HL-60 (cell line): ENCODE measurements around the gene ALDH3B1.

Experiments used
- DNase-seq, 2 experiments: peaks; one replicate each; pipeline ENCODE4 v3.0.0-alpha.2; 2010 to 2020; ENCODE audit warnings: low read depth in 1 of 2, low spot score in 1 of 2
- H3K27ac ChIP-seq: fragments of 250-450 bp; sonication (Bioruptor Pico); replicated peaks from 2 replicates; pipeline ENCODE4 v1.5.1; 2020; ENCODE audit warnings: mild to moderate bottlenecking, moderate library complexity
- H3K27me3 ChIP-seq: fragments of 250-450 bp; sonication (Bioruptor Pico); 2 replicates; pipeline ENCODE4 v1.5.1; 2021; ENCODE audit warnings: mild to moderate bottlenecking, moderate library complexity; ENCODE audit not compliant: insufficient read depth, poor library complexity, severe bottlenecking
- H3K4me3 ChIP-seq: replicated peaks from 2 replicates; pipeline ENCODE4 v1.5.1; 2011; ENCODE audit warnings: mild to moderate bottlenecking, control low read depth, low read length; ENCODE audit not compliant: insufficient read depth
- GABPA ChIP-seq: IDR thresholded peaks from 2 replicates; pipeline ENCODE4 v1.6.1; 2012; ENCODE audit warnings: low read depth
- POLR2AphosphoS5 ChIP-seq: IDR thresholded peaks from 2 replicates; pipeline ENCODE4 v1.6.1; 2012; ENCODE audit warnings: low read depth
- SPI1 ChIP-seq: IDR thresholded peaks from 2 replicates; pipeline ENCODE4 v1.6.1; 2012; ENCODE audit warnings: low read depth, mild to moderate bottlenecking, borderline replicate concordance
- TF ChIP-seq, protein P1 (sequence below): IDR thresholded peaks from one replicate; pipeline ENCODE4 v1.5.1; 2011; ENCODE audit warnings: low read length, control low read depth, inconsistent platforms; ENCODE audit not compliant: insufficient read depth
- TF ChIP-seq, protein P2 (sequence below): IDR thresholded peaks from 2 replicates; pipeline ENCODE4 v1.6.1; 2012; ENCODE audit warnings: low read depth; ENCODE audit not compliant: insufficient replicate concordance

The ALDH3B1 gene

DNA sequence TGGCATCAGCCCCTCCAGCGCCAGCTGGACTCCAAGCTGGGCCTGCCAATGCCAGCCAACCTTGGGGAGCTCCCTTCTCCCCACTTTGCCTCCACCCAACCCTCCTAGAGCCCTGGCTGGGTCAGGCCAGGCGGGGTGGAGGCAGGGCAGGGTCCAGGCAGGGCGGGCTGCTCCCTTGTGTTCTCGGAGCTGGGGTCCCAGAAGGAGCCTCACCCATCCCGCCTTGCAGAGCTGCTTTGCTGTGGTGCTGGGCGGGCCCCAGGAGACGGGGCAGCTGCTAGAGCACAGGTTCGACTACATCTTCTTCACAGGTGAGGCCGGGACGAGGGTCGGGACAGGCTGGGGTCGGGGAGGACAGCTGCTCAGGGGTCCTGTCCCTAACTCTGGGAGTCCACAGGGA lies 9.4 kb downstream of the ALDH3B1 start:
- TF ChIP-seq, protein P1, sequence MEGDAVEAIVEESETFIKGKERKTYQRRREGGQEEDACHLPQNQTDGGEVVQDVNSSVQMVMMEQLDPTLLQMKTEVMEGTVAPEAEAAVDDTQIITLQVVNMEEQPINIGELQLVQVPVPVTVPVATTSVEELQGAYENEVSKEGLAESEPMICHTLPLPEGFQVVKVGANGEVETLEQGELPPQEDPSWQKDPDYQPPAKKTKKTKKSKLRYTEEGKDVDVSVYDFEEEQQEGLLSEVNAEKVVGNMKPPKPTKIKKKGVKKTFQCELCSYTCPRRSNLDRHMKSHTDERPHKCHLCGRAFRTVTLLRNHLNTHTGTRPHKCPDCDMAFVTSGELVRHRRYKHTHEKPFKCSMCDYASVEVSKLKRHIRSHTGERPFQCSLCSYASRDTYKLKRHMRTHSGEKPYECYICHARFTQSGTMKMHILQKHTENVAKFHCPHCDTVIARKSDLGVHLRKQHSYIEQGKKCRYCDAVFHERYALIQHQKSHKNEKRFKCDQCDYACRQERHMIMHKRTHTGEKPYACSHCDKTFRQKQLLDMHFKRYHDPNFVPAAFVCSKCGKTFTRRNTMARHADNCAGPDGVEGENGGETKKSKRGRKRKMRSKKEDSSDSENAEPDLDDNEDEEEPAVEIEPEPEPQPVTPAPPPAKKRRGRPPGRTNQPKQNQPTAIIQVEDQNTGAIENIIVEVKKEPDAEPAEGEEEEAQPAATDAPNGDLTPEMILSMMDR: no peak
- TF ChIP-seq, protein P2, sequence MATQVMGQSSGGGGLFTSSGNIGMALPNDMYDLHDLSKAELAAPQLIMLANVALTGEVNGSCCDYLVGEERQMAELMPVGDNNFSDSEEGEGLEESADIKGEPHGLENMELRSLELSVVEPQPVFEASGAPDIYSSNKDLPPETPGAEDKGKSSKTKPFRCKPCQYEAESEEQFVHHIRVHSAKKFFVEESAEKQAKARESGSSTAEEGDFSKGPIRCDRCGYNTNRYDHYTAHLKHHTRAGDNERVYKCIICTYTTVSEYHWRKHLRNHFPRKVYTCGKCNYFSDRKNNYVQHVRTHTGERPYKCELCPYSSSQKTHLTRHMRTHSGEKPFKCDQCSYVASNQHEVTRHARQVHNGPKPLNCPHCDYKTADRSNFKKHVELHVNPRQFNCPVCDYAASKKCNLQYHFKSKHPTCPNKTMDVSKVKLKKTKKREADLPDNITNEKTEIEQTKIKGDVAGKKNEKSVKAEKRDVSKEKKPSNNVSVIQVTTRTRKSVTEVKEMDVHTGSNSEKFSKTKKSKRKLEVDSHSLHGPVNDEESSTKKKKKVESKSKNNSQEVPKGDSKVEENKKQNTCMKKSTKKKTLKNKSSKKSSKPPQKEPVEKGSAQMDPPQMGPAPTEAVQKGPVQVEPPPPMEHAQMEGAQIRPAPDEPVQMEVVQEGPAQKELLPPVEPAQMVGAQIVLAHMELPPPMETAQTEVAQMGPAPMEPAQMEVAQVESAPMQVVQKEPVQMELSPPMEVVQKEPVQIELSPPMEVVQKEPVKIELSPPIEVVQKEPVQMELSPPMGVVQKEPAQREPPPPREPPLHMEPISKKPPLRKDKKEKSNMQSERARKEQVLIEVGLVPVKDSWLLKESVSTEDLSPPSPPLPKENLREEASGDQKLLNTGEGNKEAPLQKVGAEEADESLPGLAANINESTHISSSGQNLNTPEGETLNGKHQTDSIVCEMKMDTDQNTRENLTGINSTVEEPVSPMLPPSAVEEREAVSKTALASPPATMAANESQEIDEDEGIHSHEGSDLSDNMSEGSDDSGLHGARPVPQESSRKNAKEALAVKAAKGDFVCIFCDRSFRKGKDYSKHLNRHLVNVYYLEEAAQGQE: no peak
- TF ChIP-seq SPI1: no peak
- no peak for TF ChIP-seq POLR2AphosphoS5
- TF ChIP-seq GABPA: no peak
- Histone ChIP-seq H3K4me3 (no peak overlapping the region), H3K27ac (no peak overlapping the region), H3K27me3 (no peaks in the 10 kb centered on the region)
- no peak for DNase-seq

DNA sequence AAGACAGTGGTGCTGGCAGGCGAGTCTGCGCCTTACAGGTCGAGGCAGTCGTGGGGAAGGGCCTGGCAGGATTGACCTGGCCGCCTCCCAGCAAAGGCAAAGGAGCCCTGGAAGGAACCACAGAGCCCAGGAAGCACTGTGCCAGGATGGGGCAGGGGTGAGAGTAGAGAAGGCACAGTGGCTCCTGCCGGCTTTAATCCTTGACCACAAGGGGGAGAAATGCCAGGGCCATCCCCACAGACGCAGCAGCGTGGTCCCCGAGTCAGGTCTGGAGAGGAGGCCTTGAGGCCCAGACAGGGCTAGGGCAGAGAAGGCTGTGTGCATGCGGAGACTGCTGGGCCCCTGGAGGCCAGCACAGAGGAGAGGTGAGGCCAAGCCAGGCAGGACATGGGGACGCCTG lies 10.4 kb downstream of the ALDH3B1 start:
- TF ChIP-seq SPI1 (no peak), POLR2AphosphoS5 (no peak), GABPA (no peak)
- no peak overlapping the region for H3K27ac ChIP-seq
- no peak overlapping the region for H3K4me3 ChIP-seq
- no peak for DNase-seq
- no peaks in the 10 kb centered on the region for H3K27me3 ChIP-seq

DNA sequence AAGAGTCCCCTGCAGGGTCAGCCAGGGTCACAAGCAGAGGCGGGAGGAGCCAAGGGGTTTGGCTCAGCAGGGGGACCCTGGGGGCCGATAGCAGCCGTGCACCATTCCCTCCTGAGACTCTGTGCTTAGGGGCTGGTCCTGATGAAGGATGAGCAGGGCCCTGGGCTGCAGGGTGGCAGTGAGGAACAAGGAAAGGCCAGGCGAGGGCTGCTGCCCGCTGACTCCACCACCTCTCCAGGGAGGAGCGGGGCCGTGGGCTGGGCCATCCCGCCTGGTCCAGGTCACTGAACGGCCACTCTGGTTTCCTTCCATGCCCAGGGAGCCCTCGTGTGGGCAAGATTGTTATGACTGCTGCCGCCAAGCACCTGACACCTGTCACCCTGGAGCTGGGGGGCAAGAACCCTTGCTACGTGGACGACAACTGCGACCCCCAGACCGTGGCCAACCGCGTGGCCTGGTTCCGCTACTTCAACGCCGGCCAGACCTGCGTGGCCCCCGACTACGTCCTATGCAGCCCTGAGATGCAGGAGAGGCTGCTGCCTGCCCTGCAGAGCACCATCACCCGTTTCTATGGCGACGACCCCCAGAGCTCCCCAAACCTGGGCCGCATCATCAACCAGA lies 11.2 kb downstream of the ALDH3B1 start:
- H3K27me3 ChIP-seq: no peaks in the 10 kb centered on the region
- no peak overlapping the region for H3K27ac ChIP-seq
- TF ChIP-seq POLR2AphosphoS5 (no peak), SPI1 (no peak), GABPA (no peak)
- TF ChIP-seq, protein P1: no peak
- TF ChIP-seq, protein P2: no peak
- DNase-seq: no peak
- no peak overlapping the region for H3K4me3 ChIP-seq

DNA sequence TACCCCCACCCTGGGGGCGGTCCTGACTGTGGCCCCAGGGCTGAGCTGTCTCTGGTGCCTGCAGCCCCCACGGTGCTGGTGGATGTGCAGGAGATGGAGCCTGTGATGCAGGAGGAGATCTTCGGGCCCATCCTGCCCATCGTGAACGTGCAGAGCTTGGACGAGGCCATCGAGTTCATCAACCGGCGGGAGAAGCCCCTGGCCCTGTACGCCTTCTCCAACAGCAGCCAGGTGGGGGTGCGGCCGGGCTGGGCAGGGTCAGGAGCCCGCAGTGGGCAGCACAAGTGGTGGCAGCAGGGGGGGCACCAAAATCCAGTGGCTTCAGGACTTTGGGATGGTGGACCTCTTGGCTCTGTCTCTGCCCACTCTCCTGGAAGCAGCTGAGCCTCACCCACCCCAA lies 12.4 kb downstream of the ALDH3B1 start:
- no peak for DNase-seq
- no peak overlapping the region for H3K4me3 ChIP-seq
- H3K27ac ChIP-seq: no peak overlapping the region
- TF ChIP-seq GABPA (no peak), POLR2AphosphoS5 (no peak)
- TF ChIP-seq, protein P1: no peak
- no peaks in the 10 kb centered on the region for H3K27me3 ChIP-seq
